Keratinocyte (primary cell): Measurements from ENCODE around the gene BATF2. TPM values are rescaled to one million over a fixed set of nuclear protein-coding genes. Genes with fewer than 3 reads are reported as not detected.

Experiments
- DNase-seq: peaks from one replicate; pipeline ENCODE4 v3.0.0-alpha.2; 2011; ENCODE audit warnings: low read depth, missing footprints, low spot score
- FAIRE-seq: peaks from 2 replicates; lab custom pipeline; 2011; peaks lifted over from hg19 to GRCh38; lab: Jason Lieb, UNC
- H2AFZ ChIP-seq: 2 replicates; pipeline ENCODE4 v1.6.0; 2012; ENCODE audit warnings: low read length, control low read depth, inconsistent platforms; ENCODE audit not compliant: control insufficient read depth
- H3K27ac ChIP-seq: 2 replicates; pipeline ENCODE4 v1.5.1; 2011; ENCODE audit warnings: low read length; ENCODE audit not compliant: control insufficient read depth, insufficient read depth
- H3K27me3 ChIP-seq: 3 replicates; pipeline ENCODE4 v1.6.0; 2011; ENCODE audit warnings: low read length; ENCODE audit not compliant: control insufficient read depth, insufficient read depth; ENCODE audit errors: extremely low read depth
- H3K36me3 ChIP-seq, 2 experiments: 2 replicates in 1 of 2; 3 replicates in 1 of 2; pipeline ENCODE4 v1.5.1; 2011; ENCODE audit warnings: low read length in 2 of 2, mild to moderate bottlenecking in 1 of 2; ENCODE audit not compliant: control insufficient read depth in 2 of 2, insufficient read depth in 2 of 2; ENCODE audit errors: extremely low read depth in 1 of 2
- H3K4me1 ChIP-seq: 3 replicates; pipeline ENCODE4 v1.5.1; 2011; ENCODE audit warnings: low read length; ENCODE audit not compliant: control insufficient read depth, insufficient read depth; ENCODE audit errors: extremely low read depth
- H3K4me2 ChIP-seq: 3 replicates; pipeline ENCODE4 v1.6.0; 2011; ENCODE audit warnings: low read depth, low read length; ENCODE audit not compliant: control insufficient read depth, insufficient read depth; ENCODE audit errors: extremely low read depth
- H3K4me3 ChIP-seq, 3 experiments: fragments of 200-600 bp in 1 of 3; sonication (generic) in 1 of 3; 2 replicates in 2 of 3; 3 replicates in 1 of 3; pipeline ENCODE4 v1.5.1; 2011 to 2016; ENCODE audit warnings: low read length in 3 of 3, mild to moderate bottlenecking in 3 of 3, control low read depth in 2 of 3, inconsistent platforms in 1 of 3, low read depth in 1 of 3, mixed read lengths in 1 of 3, mixed run types in 1 of 3, moderate library complexity in 1 of 3; ENCODE audit not compliant: control insufficient read depth in 2 of 3, insufficient read depth in 2 of 3; ENCODE audit errors: extremely low read depth in 1 of 3
- H3K79me2 ChIP-seq: 2 replicates; pipeline ENCODE4 v1.6.0; 2012; ENCODE audit warnings: low read length; ENCODE audit not compliant: control insufficient read depth, insufficient read depth
- H3K9ac ChIP-seq: 3 replicates; pipeline ENCODE4 v1.6.0; 2011; ENCODE audit warnings: low read length; ENCODE audit not compliant: control insufficient read depth, insufficient read depth; ENCODE audit errors: extremely low read depth
- H3K9me1 ChIP-seq: 3 replicates; pipeline ENCODE4 v1.6.0; 2011; ENCODE audit warnings: low read length; ENCODE audit not compliant: control insufficient read depth, insufficient read depth; ENCODE audit errors: extremely low read depth
- H3K9me3 ChIP-seq: 2 replicates; pipeline ENCODE4 v1.5.1; 2012; ENCODE audit warnings: low read depth, low read length; ENCODE audit not compliant: control insufficient read depth
- H4K20me1 ChIP-seq: 3 replicates; pipeline ENCODE4 v1.6.0; 2011; ENCODE audit warnings: low read length; ENCODE audit not compliant: control insufficient read depth, insufficient read depth; ENCODE audit errors: extremely low read depth
- EZH2 ChIP-seq: IDR thresholded peaks from one replicate; pipeline ENCODE4 v1.6.1; 2012; ENCODE audit warnings: inconsistent platforms, mild to moderate bottlenecking, low read length, moderate library complexity
- dilution Hi-C: fragments of 300-500 bp; cut with MboI; formaldehyde crosslinking; loops from one replicate; pipeline ENCODE4 v1.7.0; 2020; ENCODE audit warnings: low sequenced_read_pairs; ENCODE audit not compliant: extremely low pct_ligation_motif_present
- polyA plus RNA-seq, 5 experiments: library from polyadenylated mRNA; depleted of rRNA in 3 of 5; stranded (reverse) in 3 of 5; stranded (forward) in 1 of 5; unstranded in 1 of 5; fragments of >200 nt; gene quantifications; 1 replicate in 1 of 5; 2 replicates in 3 of 5; 3 replicates in 1 of 5; pipeline versions ENCODE4 v1.2.1 to v1.2.3, GENCODE V29; 2011 to 2012; ENCODE audit warnings: missing spikeins in 2 of 5, low read depth in 1 of 5, low replicate concordance in 1 of 5
- TF ChIP-seq, protein P1 (sequence below), 3 experiments: IDR thresholded peaks in 1 of 3; conservative IDR thresholded peaks in 1 of 3; optimal IDR thresholded peaks in 1 of 3; 2 replicates in 2 of 3; 3 replicates in 1 of 3; pipeline versions ENCODE3 to v1.5.1; 2011; ENCODE audit warnings: low read length in 3 of 3, mild to moderate bottlenecking in 3 of 3, moderate library complexity in 2 of 3, control low read depth in 1 of 3, inconsistent platforms in 1 of 3; ENCODE audit not compliant: insufficient read depth in 2 of 3; ENCODE audit errors: extremely low read depth in 1 of 3

BATF2 gene
- polyA plus RNA-seq, 1 donor (not counting 4 experiments of a cell fraction or from before 2014, with no cell fraction given) = 0.10 TPM

DNA sequence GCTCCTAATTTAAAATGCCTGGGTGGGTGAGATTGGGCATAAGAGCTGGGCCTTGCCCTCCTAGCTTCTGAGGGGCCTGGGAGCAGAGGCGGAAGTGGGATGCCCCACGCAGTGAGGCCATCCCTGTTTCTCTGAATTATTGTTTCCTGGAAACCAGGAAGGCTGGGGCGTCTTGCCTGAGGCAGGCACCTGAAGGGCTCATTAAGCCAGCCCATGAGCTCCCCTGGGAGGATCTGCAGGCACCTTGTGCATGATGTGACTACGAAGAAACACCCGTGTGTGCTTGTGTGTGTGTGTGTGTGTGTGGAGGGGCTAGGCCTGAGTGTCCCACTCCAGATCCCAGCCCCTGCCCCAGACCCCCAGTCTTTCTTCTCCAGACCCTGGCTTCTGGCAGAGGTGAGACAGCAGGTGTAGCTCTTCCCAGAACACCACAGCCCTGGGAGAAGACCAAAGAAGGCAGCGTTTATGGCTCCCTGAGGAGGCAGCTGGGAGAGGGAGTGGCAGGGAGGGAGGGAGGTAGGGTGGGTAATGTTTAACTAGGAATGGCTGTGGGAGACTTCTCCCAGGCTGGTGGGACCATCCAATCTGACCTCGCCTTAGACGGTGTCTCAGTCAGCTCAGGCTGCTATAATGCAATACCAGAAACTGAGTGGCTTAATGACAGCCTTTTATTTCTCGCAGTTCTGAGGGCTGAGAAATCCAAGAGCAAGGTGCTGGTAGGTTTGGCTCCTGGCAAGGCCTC lies 2.1 kb upstream of the BATF2 start:
- H3K9me1 ChIP-seq = no peaks in the 10 kb centered on the region
- no peaks in the 10 kb centered on the region for H3K4me1 ChIP-seq
- H3K36me3 ChIP-seq = no peaks in the 10 kb centered on the region
- H3K4me3 ChIP-seq = no peak overlapping the region
- no peaks in the 10 kb centered on the region for H3K9me3 ChIP-seq
- no peaks in the 10 kb centered on the region for H3K27me3 ChIP-seq
- H3K27ac ChIP-seq = no peak overlapping the region
- no peak overlapping the region for H2AFZ ChIP-seq
- H3K9ac ChIP-seq = no peak overlapping the region
- no peaks in the 10 kb centered on the region for H3K79me2 ChIP-seq
- no peaks in the 10 kb centered on the region for H4K20me1 ChIP-seq
- DNase-seq = no peak
- H3K4me2 ChIP-seq = no peak overlapping the region
- dilution Hi-C loops = no loop called here
- TF ChIP-seq, protein P1, sequence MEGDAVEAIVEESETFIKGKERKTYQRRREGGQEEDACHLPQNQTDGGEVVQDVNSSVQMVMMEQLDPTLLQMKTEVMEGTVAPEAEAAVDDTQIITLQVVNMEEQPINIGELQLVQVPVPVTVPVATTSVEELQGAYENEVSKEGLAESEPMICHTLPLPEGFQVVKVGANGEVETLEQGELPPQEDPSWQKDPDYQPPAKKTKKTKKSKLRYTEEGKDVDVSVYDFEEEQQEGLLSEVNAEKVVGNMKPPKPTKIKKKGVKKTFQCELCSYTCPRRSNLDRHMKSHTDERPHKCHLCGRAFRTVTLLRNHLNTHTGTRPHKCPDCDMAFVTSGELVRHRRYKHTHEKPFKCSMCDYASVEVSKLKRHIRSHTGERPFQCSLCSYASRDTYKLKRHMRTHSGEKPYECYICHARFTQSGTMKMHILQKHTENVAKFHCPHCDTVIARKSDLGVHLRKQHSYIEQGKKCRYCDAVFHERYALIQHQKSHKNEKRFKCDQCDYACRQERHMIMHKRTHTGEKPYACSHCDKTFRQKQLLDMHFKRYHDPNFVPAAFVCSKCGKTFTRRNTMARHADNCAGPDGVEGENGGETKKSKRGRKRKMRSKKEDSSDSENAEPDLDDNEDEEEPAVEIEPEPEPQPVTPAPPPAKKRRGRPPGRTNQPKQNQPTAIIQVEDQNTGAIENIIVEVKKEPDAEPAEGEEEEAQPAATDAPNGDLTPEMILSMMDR (optimal IDR thresholded peaks at IDR 0.05 in 1 of 3, IDR thresholded peaks at IDR 0.05 in 1 of 3, conservative IDR thresholded peaks at IDR 0.05 in 1 of 3; ENCODE audit: extremely low read depth in 1 of 3, insufficient read depth in 2 of 3, low read length in 3 of 3) = no peak
- TF ChIP-seq EZH2 = no peak
- FAIRE-seq = no peak

DNA sequence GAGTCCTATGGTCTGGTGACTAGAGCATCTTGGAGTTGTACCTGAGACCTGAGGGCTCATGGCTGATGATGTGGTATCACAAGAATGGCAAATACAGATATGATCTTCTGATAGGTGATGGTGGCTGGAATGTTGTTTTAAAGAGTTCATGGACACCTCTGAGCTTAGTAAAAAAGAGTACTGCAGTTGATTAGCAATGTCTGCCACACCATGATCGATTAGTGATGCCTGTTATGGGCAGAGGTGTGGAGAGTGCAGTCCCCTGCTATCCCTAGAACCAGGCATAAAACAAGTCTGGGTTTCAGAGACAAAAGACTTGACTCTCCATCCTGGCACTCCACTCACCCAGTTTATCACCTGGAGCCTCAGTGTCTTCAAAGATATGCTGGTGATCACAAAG lies 1.4 kb upstream of the BATF2 start:
- no peak overlapping the region for H3K4me3 ChIP-seq
- H3K4me1 ChIP-seq = no peaks in the 10 kb centered on the region
- H4K20me1 ChIP-seq = no peaks in the 10 kb centered on the region
- DNase-seq = no peak
- H3K36me3 ChIP-seq = no peaks in the 10 kb centered on the region
- H3K9me1 ChIP-seq = no peaks in the 10 kb centered on the region
- H3K4me2 ChIP-seq = no peak overlapping the region
- no peak overlapping the region for H3K9ac ChIP-seq
- H3K27me3 ChIP-seq = no peaks in the 10 kb centered on the region
- dilution Hi-C loops = no loop called here
- TF ChIP-seq, protein P1 (optimal IDR thresholded peaks at IDR 0.05 in 1 of 3, IDR thresholded peaks at IDR 0.05 in 1 of 3, conservative IDR thresholded peaks at IDR 0.05 in 1 of 3; ENCODE audit: extremely low read depth in 1 of 3, insufficient read depth in 2 of 3, low read length in 3 of 3) = no peak
- no peak for TF ChIP-seq EZH2
- H3K27ac ChIP-seq = no peak overlapping the region
- H3K9me3 ChIP-seq = no peaks in the 10 kb centered on the region
- no peaks in the 10 kb centered on the region for H3K79me2 ChIP-seq
- no peak for FAIRE-seq
- H2AFZ ChIP-seq = no peak overlapping the region
